Neural cell (in vitro differentiated cells): ENCODE data around the gene CCSAP. TPM values are rescaled to one million over a fixed set of nuclear protein-coding genes. Genes with fewer than 3 reads are reported as not detected.

Experiments
- H2AFZ ChIP-seq: fragments of 200-600, 300-800 bp; sonication (generic), shearing (Covaris generic); 2 replicates; pipeline ENCODE4 v1.6.0; 2014; ENCODE audit warnings: low read depth, mild to moderate bottlenecking, antibody characterized with exemption, low read length, moderate library complexity
- H3F3A ChIP-seq: fragments of 200-600 bp; shearing (Covaris generic); 2 replicates; pipeline ENCODE4 v1.6.1; 2016; ENCODE audit warnings: mild to moderate bottlenecking, moderate library complexity, mixed read lengths, antibody characterized with exemption, low read length; ENCODE audit not compliant: insufficient read depth, poor library complexity, severe bottlenecking
- H3K27ac ChIP-seq: fragments of 200-600, 300-800 bp; sonication (generic), shearing (Covaris generic); 2 replicates; pipeline ENCODE4 v1.5.1; 2014; ENCODE audit warnings: mild to moderate bottlenecking, low read length, moderate library complexity
- H3K27me3 ChIP-seq: fragments of 300-800, 200-600 bp; sonication (generic), shearing (Covaris generic); 2 replicates; pipeline ENCODE4 v1.6.0; 2014; ENCODE audit warnings: mild to moderate bottlenecking, low read depth, low read length, moderate library complexity; ENCODE audit not compliant: insufficient read depth
- H3K36me3 ChIP-seq: fragments of 300-800, 200-600 bp; sonication (generic), shearing (Covaris generic); 2 replicates; pipeline ENCODE4 v1.5.1; 2014; ENCODE audit warnings: mild to moderate bottlenecking, antibody characterized with exemption, low read length, moderate library complexity; ENCODE audit not compliant: insufficient read depth
- H3K4me2 ChIP-seq: fragments of 300-800, 200-600 bp; sonication (generic), shearing (Covaris generic); 2 replicates; pipeline ENCODE4 v1.6.0; 2014; ENCODE audit warnings: mild to moderate bottlenecking, low read length
- H3K4me3 ChIP-seq: fragments of 300-800, 200-600 bp; sonication (generic), shearing (Covaris generic); 2 replicates; pipeline ENCODE4 v1.5.1; 2014; ENCODE audit warnings: mild to moderate bottlenecking, low read length, moderate library complexity
- H3K79me2 ChIP-seq: fragments of 200-600 bp; shearing (Covaris generic); replicated peaks from 2 replicates; pipeline ENCODE4 v1.6.0; 2014; ENCODE audit warnings: mild to moderate bottlenecking, low read length, moderate library complexity; ENCODE audit not compliant: insufficient read depth
- H3K9ac ChIP-seq: fragments of 300-800, 200-600 bp; sonication (generic), shearing (Covaris generic); 2 replicates; pipeline ENCODE4 v1.6.1; 2016; ENCODE audit warnings: mild to moderate bottlenecking, low read length, mixed read lengths
- H3K9me2 ChIP-seq: fragments of 200-600 bp; shearing (Covaris generic); 2 replicates; pipeline ENCODE4 v1.6.1; 2016; ENCODE audit warnings: mild to moderate bottlenecking, low read length, mixed read lengths; ENCODE audit not compliant: insufficient read depth
- H3K9me3 ChIP-seq: fragments of 200-600, 300-800 bp; sonication (generic), shearing (Covaris generic); 2 replicates; pipeline ENCODE4 v1.6.1; 2016; ENCODE audit warnings: mild to moderate bottlenecking, mixed run types, low read length, moderate library complexity, mixed read lengths
- H4K20me1 ChIP-seq: fragments of 200-600 bp; shearing (Covaris generic); 2 replicates; pipeline ENCODE4 v1.6.1; 2016; ENCODE audit warnings: mild to moderate bottlenecking, mixed run types; ENCODE audit not compliant: insufficient read depth
- EP300 ChIP-seq: fragments of 450-650 bp; conservative IDR thresholded peaks from 2 replicates; pipeline ENCODE4 v1.6.1; 2014; ENCODE audit warnings: antibody characterized with exemption, mild to moderate bottlenecking, moderate library complexity; ENCODE audit not compliant: poor library complexity, severe bottlenecking
- EZH2 ChIP-seq: fragments of 200-600, 300-800 bp; shearing (Covaris generic), sonication (generic); IDR thresholded peaks from 2 replicates; pipeline ENCODE4 v1.6.1; 2014; ENCODE audit warnings: antibody characterized with exemption, low read length, borderline replicate concordance, mild to moderate bottlenecking; ENCODE audit not compliant: insufficient read depth, poor library complexity, severe bottlenecking
- MXI1 ChIP-seq: fragments of 450-650 bp; conservative IDR thresholded peaks from 2 replicates; pipeline ENCODE4 v1.6.1; 2014; ENCODE audit warnings: antibody characterized with exemption, mild to moderate bottlenecking; ENCODE audit not compliant: poor library complexity, severe bottlenecking
- POLR2AphosphoS5 ChIP-seq: IDR thresholded peaks from 2 replicates; pipeline ENCODE4 v1.6.1; 2012
- RAD21 ChIP-seq: fragments of 450-650 bp; conservative IDR thresholded peaks from 2 replicates; pipeline ENCODE4 v1.6.1; 2014; ENCODE audit warnings: antibody characterized with exemption, mild to moderate bottlenecking, moderate library complexity
- REST ChIP-seq: IDR thresholded peaks from 2 replicates; pipeline ENCODE4 v1.6.1; 2012; ENCODE audit warnings: borderline replicate concordance
- SMC3 ChIP-seq: fragments of 450-650 bp; conservative IDR thresholded peaks from 2 replicates; pipeline ENCODE4 v1.6.1; 2014; ENCODE audit warnings: antibody characterized with exemption, mild to moderate bottlenecking, moderate library complexity; ENCODE audit not compliant: poor library complexity
- TAF1 ChIP-seq: IDR thresholded peaks from 2 replicates; pipeline ENCODE4 v1.6.1; 2012; ENCODE audit warnings: low read depth
- polyA plus RNA-seq: library from polyadenylated mRNA; depleted of rRNA; stranded (reverse); fragments of >200 nt; gene quantifications from 2 replicates; pipeline ENCODE4 v1.2.3, GENCODE V29; 2014
- TF ChIP-seq, protein P1 (sequence below): fragments of 450-650 bp; IDR thresholded peaks from 2 replicates; pipeline ENCODE4 v1.5.1; 2014; ENCODE audit warnings: antibody characterized with exemption, mild to moderate bottlenecking, moderate library complexity; ENCODE audit not compliant: poor library complexity, severe bottlenecking

The CCSAP gene
- polyA plus RNA-seq, 1 donor from 2014 or later: 66.7 TPM

DNA sequence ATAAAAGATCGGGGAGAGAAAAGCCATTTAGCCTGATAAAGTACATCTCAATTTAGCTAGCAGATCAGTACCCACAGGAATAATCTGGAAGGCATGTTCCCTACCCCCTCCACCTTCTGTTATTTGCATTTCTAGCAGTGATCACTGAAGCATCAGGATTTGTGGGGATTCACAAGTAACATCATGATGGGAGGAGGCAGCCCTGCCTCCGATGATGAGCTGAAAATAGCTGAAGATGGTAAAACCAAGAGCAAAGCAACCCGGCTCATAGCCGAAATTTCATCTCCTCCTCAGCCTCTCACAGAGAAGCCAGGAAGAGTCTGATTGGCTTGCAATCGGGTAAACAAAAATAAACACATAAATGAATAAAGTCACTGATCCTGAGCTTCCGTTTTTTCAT is 2.4 kb downstream of the CCSAP start:
- H3K27me3 ChIP-seq: no peaks in the 10 kb centered on the region
- H3K36me3 ChIP-seq: peaks cover 1% of the 10 kb centered on the region
- H3K9me3 ChIP-seq: no peaks in the 10 kb centered on the region
- H3K9ac ChIP-seq: peak overlapping the region; percentile 45
- peaks cover 47% of the 10 kb centered on the region for H3K79me2 ChIP-seq
- peak overlapping the region; percentile 46 for H3K4me2 ChIP-seq
- no peaks in the 10 kb centered on the region for H3K9me2 ChIP-seq
- H2AFZ ChIP-seq: no peak overlapping the region
- peak overlapping the region; percentile 79 for H3K4me3 ChIP-seq
- no peak for TF ChIP-seq TAF1
- TF ChIP-seq EP300: no peak
- no peak for TF ChIP-seq MXI1
- no peak for TF ChIP-seq RAD21
- no peak for TF ChIP-seq POLR2AphosphoS5
- TF ChIP-seq SMC3: no peak
- TF ChIP-seq, protein P1, sequence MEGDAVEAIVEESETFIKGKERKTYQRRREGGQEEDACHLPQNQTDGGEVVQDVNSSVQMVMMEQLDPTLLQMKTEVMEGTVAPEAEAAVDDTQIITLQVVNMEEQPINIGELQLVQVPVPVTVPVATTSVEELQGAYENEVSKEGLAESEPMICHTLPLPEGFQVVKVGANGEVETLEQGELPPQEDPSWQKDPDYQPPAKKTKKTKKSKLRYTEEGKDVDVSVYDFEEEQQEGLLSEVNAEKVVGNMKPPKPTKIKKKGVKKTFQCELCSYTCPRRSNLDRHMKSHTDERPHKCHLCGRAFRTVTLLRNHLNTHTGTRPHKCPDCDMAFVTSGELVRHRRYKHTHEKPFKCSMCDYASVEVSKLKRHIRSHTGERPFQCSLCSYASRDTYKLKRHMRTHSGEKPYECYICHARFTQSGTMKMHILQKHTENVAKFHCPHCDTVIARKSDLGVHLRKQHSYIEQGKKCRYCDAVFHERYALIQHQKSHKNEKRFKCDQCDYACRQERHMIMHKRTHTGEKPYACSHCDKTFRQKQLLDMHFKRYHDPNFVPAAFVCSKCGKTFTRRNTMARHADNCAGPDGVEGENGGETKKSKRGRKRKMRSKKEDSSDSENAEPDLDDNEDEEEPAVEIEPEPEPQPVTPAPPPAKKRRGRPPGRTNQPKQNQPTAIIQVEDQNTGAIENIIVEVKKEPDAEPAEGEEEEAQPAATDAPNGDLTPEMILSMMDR: no peak
- no peak for TF ChIP-seq EZH2
- TF ChIP-seq REST: no peak
- no peak overlapping the region for H3K27ac ChIP-seq
- H3F3A ChIP-seq: no peaks in the 10 kb centered on the region
- H4K20me1 ChIP-seq: no peaks in the 10 kb centered on the region

GRCh38 chr1:229339520-229339919 is 3.3 kb downstream of the CCSAP start:
- Histone ChIP-seq H3K4me2 (peak overlapping the region; percentile 46), H3K27ac (no peak overlapping the region), H3K4me3 (peak overlapping the region; percentile 79), H3F3A (no peaks in the 10 kb centered on the region), H3K79me2 (peaks cover 56% of the 10 kb centered on the region), H3K36me3 (peaks cover 6% of the 10 kb centered on the region), H3K9me3 (no peaks in the 10 kb centered on the region), H3K9ac (no peak overlapping the region), H4K20me1 (no peaks in the 10 kb centered on the region), H3K27me3 (no peaks in the 10 kb centered on the region), H2AFZ (no peak overlapping the region), H3K9me2 (no peaks in the 10 kb centered on the region)
- TF ChIP-seq EZH2: no peak
- TF ChIP-seq REST: no peak
- no peak for TF ChIP-seq SMC3
- TF ChIP-seq TAF1: no peak
- no peak for TF ChIP-seq RAD21
- TF ChIP-seq EP300: no peak
- no peak for TF ChIP-seq MXI1
- no peak for TF ChIP-seq POLR2AphosphoS5
- TF ChIP-seq, protein P1: no peak
